Hematopoietic multipotent progenitor cell treated with erythropoietin and hydrocortisone succinate and interleukin-3 and kit ligand, for 6 days (in vitro differentiated cells): Measurements from ENCODE around the gene TNS4.

Experiments used
- DNase-seq: peaks from one replicate; pipeline ENCODE4 v3.0.0-alpha.2; 2015

TNS4 gene

GRCh38 chr17:40515011-40515410 lies 13.6 kb upstream of the TNS4 start:
- no peak for DNase-seq

GRCh38 chr17:40514013-40514875 lies 12.8 kb upstream of the TNS4 start:
- DNase-seq, result no peak

GRCh38 chr17:40511667-40512220 lies 10.3 kb upstream of the TNS4 start:
- DNase-seq, result no peak

- DNase-seq, result no peak
Measured at GRCh38 chr17:40511136-40511535, 9.7 kb upstream of the TNS4 start.

- no peak for DNase-seq
Measured at GRCh38 chr17:40510328-40510648, 8.9 kb upstream of the TNS4 start.

GRCh38 chr17:40509626-40510327 lies 8.4 kb upstream of the TNS4 start:
- DNase-seq, result no peak

- DNase-seq, result no peak
Measured at GRCh38 chr17:40506786-40507185, 5.4 kb upstream of the TNS4 start.

GRCh38 chr17:40503154-40503553 lies 1.7 kb upstream of the TNS4 start:
- no peak for DNase-seq

- no peak for DNase-seq
Measured at GRCh38 chr17:40502716-40503115, 1.3 kb upstream of the TNS4 start.

- no peak for DNase-seq
Measured at GRCh38 chr17:40500709-40501108, 714 bp downstream of the TNS4 start.

GRCh38 chr17:40500190-40500589 lies 1.2 kb downstream of the TNS4 start:
- no peak for DNase-seq

- no peak for DNase-seq
Measured at GRCh38 chr17:40499551-40500189, 1.8 kb downstream of the TNS4 start.

- no peak for DNase-seq
Measured at GRCh38 chr17:40498281-40499084, 2.9 kb downstream of the TNS4 start.

GRCh38 chr17:40497695-40498094 lies 3.7 kb downstream of the TNS4 start:
- no peak for DNase-seq

GRCh38 chr17:40496634-40497420 lies 4.6 kb downstream of the TNS4 start:
- DNase-seq, result no peak

- DNase-seq, result no peak
Measured at GRCh38 chr17:40496170-40496569, 5.3 kb downstream of the TNS4 start.

GRCh38 chr17:40495140-40495539 lies 6.3 kb downstream of the TNS4 start:
- no peak for DNase-seq

GRCh38 chr17:40493697-40494096 lies 7.7 kb downstream of the TNS4 start:
- DNase-seq, result no peak

- no peak for DNase-seq
Measured at GRCh38 chr17:40491486-40491885, 9.9 kb downstream of the TNS4 start.

- DNase-seq, result no peak
Measured at GRCh38 chr17:40490982-40491381, 10.4 kb downstream of the TNS4 start.

GRCh38 chr17:40490289-40490853 lies 11.1 kb downstream of the TNS4 start:
- DNase-seq, result no peak
